ENCODE data around the gene CHMP2A.

DNA sequence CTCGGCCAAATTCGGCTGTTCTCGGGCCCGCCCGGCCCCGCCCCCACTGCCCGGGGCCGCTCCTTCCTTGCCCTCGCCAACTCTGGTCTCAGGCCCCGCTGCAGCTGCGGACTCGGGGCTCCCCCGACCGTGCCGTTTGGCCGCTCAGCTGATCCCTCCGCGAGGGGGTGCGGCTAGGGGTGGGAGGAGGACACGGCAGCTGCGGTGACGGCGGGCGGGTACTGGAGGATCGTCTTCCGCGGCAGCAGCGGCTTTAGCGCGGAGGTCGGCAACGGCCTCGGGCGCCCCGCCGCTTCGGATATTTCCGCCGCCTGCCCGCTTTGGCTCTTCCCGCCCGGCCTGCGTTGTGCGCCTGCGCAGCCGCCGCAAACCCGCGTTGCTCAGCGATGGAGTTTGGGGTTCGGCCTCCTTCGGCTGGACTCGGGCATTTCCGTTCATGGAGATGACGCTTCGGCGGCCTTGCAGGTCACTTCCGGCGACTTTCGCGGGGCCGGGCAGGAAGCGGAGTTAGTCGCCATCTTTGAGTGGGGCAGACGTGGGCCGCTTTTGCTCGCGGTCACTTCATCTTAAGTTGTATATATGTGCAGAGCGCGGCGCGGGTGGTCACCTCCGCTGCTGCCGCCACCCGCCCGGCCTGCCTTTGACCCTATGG is 3.8 kb upstream of the CHMP2A start:
- TF ChIP-seq CTCF (IDR thresholded peaks at IDR 0.05) (no peak), POLR2A (IDR thresholded peaks at IDR 0.05) (no peak)

All from breast epithelium (tissue), 3 donors.